DND-41 (cell line): ENCODE data around the gene ZBTB6.
"Not testable (repeated sequence)": the region's sequence is repeated elsewhere in the genome, so short reads cannot be mapped to it uniquely, and the experiment has no call there.

ENCODE experiments used
- ATAC-seq: fragments of 200-7000 bp; cut with Tn5 transposase; 3 replicates; pipeline ENCODE4 v1.9.1; 2021; ENCODE audit warnings: low read depth; ENCODE audit not compliant: insufficient read depth
- DNase-seq: peaks from one replicate; pipeline ENCODE4 v3.0.0-alpha.2; 2020
- H2AFZ ChIP-seq: 2 replicates; pipeline ENCODE4 v1.6.0; 2012; ENCODE audit warnings: low read depth, low read length
- H3K27ac ChIP-seq: 2 replicates; pipeline ENCODE4 v1.5.1; 2012; ENCODE audit warnings: low read length, inconsistent platforms
- H3K27me3 ChIP-seq: fragments of 200-600 bp; sonication (generic); 2 replicates; pipeline ENCODE4 v1.6.0; 2012; ENCODE audit warnings: low read length, mild to moderate bottlenecking, inconsistent platforms; ENCODE audit not compliant: insufficient read depth, poor library complexity
- H3K36me3 ChIP-seq: 2 replicates; pipeline ENCODE4 v1.5.1; 2012; ENCODE audit warnings: low read length, inconsistent platforms; ENCODE audit not compliant: insufficient read depth
- H3K4me1 ChIP-seq: 2 replicates; pipeline ENCODE4 v1.5.1; 2012; ENCODE audit warnings: mild to moderate bottlenecking, low read length; ENCODE audit not compliant: insufficient read depth
- H3K4me2 ChIP-seq: 2 replicates; pipeline ENCODE4 v1.6.0; 2012; ENCODE audit warnings: mild to moderate bottlenecking, moderate library complexity, low read length, inconsistent platforms; ENCODE audit not compliant: insufficient read depth
- H3K4me3 ChIP-seq, 2 experiments: fragments of 200-600 bp in 1 of 2; shearing (Covaris generic) in 1 of 2; 2 replicates each; pipeline ENCODE4 v1.5.1; 2012 to 2016; ENCODE audit warnings: inconsistent platforms in 2 of 2, low read length in 2 of 2, mild to moderate bottlenecking in 2 of 2, low read depth in 1 of 2, moderate library complexity in 1 of 2
- H3K79me2 ChIP-seq: 2 replicates; pipeline ENCODE4 v1.6.0; 2012; ENCODE audit warnings: low read length, inconsistent platforms; ENCODE audit not compliant: insufficient read depth
- H3K9ac ChIP-seq: 2 replicates; pipeline ENCODE4 v1.6.0; 2012; ENCODE audit warnings: low read depth, mild to moderate bottlenecking, inconsistent platforms, low read length, moderate library complexity
- H3K9me3 ChIP-seq: 2 replicates; pipeline ENCODE4 v1.5.1; 2012; ENCODE audit warnings: low read length, moderate library complexity, mild to moderate bottlenecking, inconsistent platforms; ENCODE audit not compliant: insufficient read depth, severe bottlenecking
- H4K20me1 ChIP-seq: 2 replicates; pipeline ENCODE4 v1.6.0; 2012; ENCODE audit warnings: low read length; ENCODE audit not compliant: insufficient read depth
- EZH2 ChIP-seq: IDR thresholded peaks from 3 replicates; pipeline ENCODE4 v1.6.1; 2012; ENCODE audit warnings: borderline replicate concordance, low read depth, mild to moderate bottlenecking, moderate library complexity, low read length, inconsistent platforms; ENCODE audit not compliant: severe bottlenecking
- TF ChIP-seq, protein P1 (sequence below): IDR thresholded peaks from 2 replicates; pipeline ENCODE4 v1.5.1; 2012; ENCODE audit warnings: borderline replicate concordance, low read length, moderate library complexity, mild to moderate bottlenecking; ENCODE audit not compliant: poor library complexity, severe bottlenecking; ENCODE audit errors: extremely low read depth

Gene ZBTB6

DNA sequence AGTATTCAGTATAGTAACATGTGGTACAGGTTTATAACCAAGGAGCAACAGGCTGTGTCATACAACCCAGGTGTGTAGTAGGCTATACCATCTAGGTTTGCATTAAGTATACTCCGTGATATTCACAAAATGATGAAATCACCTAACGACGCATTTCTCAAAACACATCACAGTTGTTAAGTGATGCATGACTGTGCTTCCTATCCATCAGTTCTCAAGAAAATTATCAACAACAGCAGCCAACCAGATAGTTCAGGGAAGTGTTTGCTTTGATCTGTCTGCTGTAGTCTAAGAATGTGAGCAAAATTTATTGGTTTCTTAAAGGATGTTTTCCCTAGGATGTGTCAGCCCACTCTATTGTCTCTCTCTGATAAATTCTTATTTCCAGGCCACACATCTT is 10.8 kb upstream of the ZBTB6 start:
- Histone ChIP-seq H3K4me3 (no peak overlapping the region), H2AFZ (no peak overlapping the region), H3K27ac (no peak overlapping the region), H3K4me2 (no peak overlapping the region), H3K79me2 (peaks cover 44% of the 10 kb centered on the region), H3K4me1 (0 out of 2 replicates have a peak, but pooled peaks cover 3% of the 10 kb centered on the region), H4K20me1 (no peaks in the 10 kb centered on the region), H3K9me3 (no peaks in the 10 kb centered on the region), H3K9ac (no peak overlapping the region), H3K27me3 (no peaks in the 10 kb centered on the region), H3K36me3 (peaks cover 15% of the 10 kb centered on the region)
- ATAC-seq, result no peak
- DNase-seq, result no peak
- no peak for TF ChIP-seq EZH2
- TF ChIP-seq, protein P1, sequence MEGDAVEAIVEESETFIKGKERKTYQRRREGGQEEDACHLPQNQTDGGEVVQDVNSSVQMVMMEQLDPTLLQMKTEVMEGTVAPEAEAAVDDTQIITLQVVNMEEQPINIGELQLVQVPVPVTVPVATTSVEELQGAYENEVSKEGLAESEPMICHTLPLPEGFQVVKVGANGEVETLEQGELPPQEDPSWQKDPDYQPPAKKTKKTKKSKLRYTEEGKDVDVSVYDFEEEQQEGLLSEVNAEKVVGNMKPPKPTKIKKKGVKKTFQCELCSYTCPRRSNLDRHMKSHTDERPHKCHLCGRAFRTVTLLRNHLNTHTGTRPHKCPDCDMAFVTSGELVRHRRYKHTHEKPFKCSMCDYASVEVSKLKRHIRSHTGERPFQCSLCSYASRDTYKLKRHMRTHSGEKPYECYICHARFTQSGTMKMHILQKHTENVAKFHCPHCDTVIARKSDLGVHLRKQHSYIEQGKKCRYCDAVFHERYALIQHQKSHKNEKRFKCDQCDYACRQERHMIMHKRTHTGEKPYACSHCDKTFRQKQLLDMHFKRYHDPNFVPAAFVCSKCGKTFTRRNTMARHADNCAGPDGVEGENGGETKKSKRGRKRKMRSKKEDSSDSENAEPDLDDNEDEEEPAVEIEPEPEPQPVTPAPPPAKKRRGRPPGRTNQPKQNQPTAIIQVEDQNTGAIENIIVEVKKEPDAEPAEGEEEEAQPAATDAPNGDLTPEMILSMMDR, result no peak

DNA sequence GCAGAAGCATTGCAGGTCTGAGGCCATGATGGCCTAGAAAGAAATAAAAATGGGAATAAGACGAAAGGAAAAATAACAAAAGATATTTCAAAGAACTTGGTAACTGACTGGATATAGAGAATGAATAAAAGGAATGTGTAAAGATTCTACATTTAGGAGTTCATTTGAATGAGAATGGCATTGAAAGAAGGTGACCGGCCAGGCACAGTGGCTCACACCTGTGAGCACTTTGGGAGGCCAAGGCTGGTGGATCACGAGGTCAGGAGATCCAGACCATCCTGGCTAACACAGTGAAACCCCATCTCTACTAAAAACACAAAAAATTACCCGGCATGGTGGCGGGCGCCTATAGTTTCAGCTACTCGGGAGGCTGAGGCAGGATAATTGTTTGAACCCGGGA is 9.6 kb upstream of the ZBTB6 start:
- no peak overlapping the region for H3K9ac ChIP-seq
- DNase-seq (no peak), ATAC-seq (no peak)
- H2AFZ ChIP-seq, result no peak overlapping the region
- 0 out of 2 replicates have a peak, but pooled peaks cover 3% of the 10 kb centered on the region for H4K20me1 ChIP-seq
- TF ChIP-seq, protein P1, result no peak
- TF ChIP-seq EZH2, result no peak
- H3K4me2 ChIP-seq, result no peak overlapping the region
- no peak overlapping the region for H3K4me3 ChIP-seq
- no peaks in the 10 kb centered on the region for H3K9me3 ChIP-seq
- H3K36me3 ChIP-seq, result peaks cover 28% of the 10 kb centered on the region
- no peaks in the 10 kb centered on the region for H3K27me3 ChIP-seq
- no peaks in the 10 kb centered on the region for H3K4me1 ChIP-seq
- no peak overlapping the region for H3K27ac ChIP-seq
- peaks cover 42% of the 10 kb centered on the region for H3K79me2 ChIP-seq

DNA sequence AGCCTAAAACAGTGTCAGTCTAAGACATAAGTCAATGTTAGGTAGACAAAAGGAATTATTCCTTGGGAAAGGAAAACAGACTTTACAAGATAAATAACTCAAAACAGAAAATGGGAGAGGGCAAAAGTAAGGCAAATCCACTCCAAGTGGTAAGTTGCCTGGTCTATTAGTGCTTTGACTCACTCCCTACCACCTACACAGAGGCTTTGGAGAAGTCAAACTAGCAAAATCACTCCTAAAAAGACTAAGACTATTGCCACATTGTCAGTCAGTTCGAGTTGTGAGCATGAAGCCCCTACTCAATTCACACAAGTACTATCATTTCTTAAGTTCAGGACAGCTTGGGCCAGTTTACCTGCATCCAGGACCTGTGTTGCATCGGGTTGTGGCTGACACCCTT is 5.2 kb upstream of the ZBTB6 start:
- Histone ChIP-seq H2AFZ (no peak overlapping the region), H3K79me2 (peaks cover 24% of the 10 kb centered on the region), H3K27me3 (no peaks in the 10 kb centered on the region), H3K9ac (no peak overlapping the region), H3K27ac (no peak overlapping the region), H3K4me3 (no peak overlapping the region), H4K20me1 (0 out of 2 replicates have a peak, but pooled peaks cover 3% of the 10 kb centered on the region), H3K9me3 (no peaks in the 10 kb centered on the region), H3K4me1 (peaks cover 6% of the 10 kb centered on the region), H3K4me2 (no peak overlapping the region), H3K36me3 (peaks cover 28% of the 10 kb centered on the region)
- TF ChIP-seq EZH2, result no peak
- TF ChIP-seq, protein P1, result no peak
- DNase-seq, result no peak
- ATAC-seq, result no peak

DNA sequence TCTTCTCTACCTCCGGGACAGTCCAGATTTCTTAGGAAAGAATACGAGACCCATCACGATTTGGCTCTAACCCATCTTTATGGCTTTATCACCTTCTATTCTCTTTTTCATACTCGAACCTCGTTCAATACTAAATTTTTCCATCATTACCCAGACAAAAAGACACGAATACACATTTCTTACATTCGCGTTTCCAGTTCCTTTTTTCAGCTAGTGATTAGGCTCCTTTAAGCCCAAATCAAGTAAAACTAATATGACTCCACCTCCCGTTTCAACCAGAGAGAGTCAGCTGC is 506 bp downstream of the ZBTB6 start:
- Histone ChIP-seq H2AFZ (peak overlapping the region; percentile 96), H3K79me2 (peaks cover 46% of the 10 kb centered on the region)
- ATAC-seq, result no peak

DNA sequence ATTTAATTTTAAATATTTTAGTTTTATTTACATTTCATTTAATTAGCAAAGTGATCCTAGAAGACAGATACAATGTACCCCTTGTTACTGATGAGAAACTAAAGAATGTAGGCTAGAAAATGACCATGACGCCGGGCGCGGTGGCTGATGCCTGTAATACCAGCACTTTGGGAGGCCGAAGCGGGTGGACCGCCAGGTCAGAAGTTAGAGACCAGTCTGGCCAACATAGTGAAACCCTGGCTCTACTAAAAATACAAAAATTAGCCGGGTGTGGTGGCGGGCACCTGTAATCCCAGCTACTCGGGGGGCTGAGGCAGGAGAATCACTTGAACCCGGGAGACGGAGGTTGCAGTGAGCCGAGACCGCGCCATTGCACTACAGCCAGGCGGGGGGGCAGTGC is 7.0 kb downstream of the ZBTB6 start:
- Histone ChIP-seq H3K4me1 (peaks cover 38% of the 10 kb centered on the region), H3K4me2 (peak overlapping the region; percentile 79; the same call in 1 of the 2 replicates), H3K4me3 (peak overlapping the region in 1 of 2 experiments; percentile 71; a peak in 1 of 4 replicates), H2AFZ (0 out of 2 replicates have a peak overlapping the region, but pooled peaks have one; percentile 96), H3K79me2 (peaks cover 55% of the 10 kb centered on the region), H3K9ac (0 out of 2 replicates have a peak overlapping the region, but pooled peaks have one; percentile 73)
- H3K36me3 ChIP-seq, H3K9me3 ChIP-seq, DNase-seq, H3K27me3 ChIP-seq, ATAC-seq, H4K20me1 ChIP-seq, H3K27ac ChIP-seq: not testable (repeated sequence)

More for the DNA sequence above, 506 bp downstream of the ZBTB6 start:
- H3K4me1 ChIP-seq, result peaks cover 23% of the 10 kb centered on the region
- TF ChIP-seq, protein P1, result no peak
- TF ChIP-seq EZH2, result no peak
- H3K27me3 ChIP-seq, result no peaks in the 10 kb centered on the region
- peak overlapping the region; percentile 87 for H3K4me2 ChIP-seq
- peak overlapping the region; percentile 85 for H3K9ac ChIP-seq
- H3K9me3 ChIP-seq, result no peaks in the 10 kb centered on the region
- peak overlapping the region; percentile 95 to 99 for H3K4me3 ChIP-seq
- H3K27ac ChIP-seq, result peak overlapping the region; percentile 95
- peaks cover 16% of the 10 kb centered on the region for H3K36me3 ChIP-seq
- no peak for DNase-seq
- H4K20me1 ChIP-seq, result no peaks in the 10 kb centered on the region; the same call in 1 of the 2 replicates
